ENCODE measurements around the gene KIF5C.

Gene KIF5C

GRCh38 chr2:149019768-149020167, 144.7 kb downstream of the KIF5C start:
- no peak overlapping the region for H3K27ac ChIP-seq (ENCODE audit: low read depth, low read length)
- no peaks in the 10 kb centered on the region for H3K27me3 ChIP-seq (ENCODE audit: control insufficient read depth, insufficient read depth, low read length)
- no peaks in the 10 kb centered on the region for H3K36me3 ChIP-seq (ENCODE audit: control insufficient read depth, insufficient read depth, low read length)

DNA sequence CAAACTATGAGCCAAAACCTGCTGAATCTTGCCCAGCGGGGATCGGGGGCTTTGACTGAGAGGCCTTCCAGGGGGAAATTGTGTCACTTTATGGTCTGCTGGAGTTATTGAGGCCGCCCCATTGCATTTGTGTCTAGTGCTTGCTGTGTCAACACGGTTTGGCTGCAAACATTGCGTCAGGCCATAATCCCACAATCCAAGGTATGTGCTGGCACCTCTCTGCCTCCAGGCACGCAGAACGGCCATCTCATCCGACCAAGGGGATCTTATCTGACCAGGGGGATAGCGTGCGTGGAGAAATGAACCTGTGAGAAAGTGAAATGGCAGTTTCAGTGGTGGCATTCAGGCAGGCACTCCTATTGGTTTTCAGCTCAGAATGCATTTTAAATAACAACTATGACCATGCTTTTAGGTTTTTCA, 145.4 kb downstream of the KIF5C start:
- no peak overlapping the region for H3K27ac ChIP-seq (ENCODE audit: low read depth, low read length)

More at GRCh38 chr2:149019768-149020167, 144.7 kb downstream of the KIF5C start:
- Histone ChIP-seq H3K4me1 (ENCODE audit: control insufficient read depth, insufficient read depth, low read length) (no peaks in the 10 kb centered on the region), H3K4me3 (ENCODE audit: low read length) (no peak overlapping the region), H3K9ac (ENCODE audit: low read length) (no peak overlapping the region)

GRCh38 chr2:149021271-149021719, 146.3 kb downstream of the KIF5C start:
- no peak overlapping the region for H3K9ac ChIP-seq (ENCODE audit: low read length)
- H3K4me3 ChIP-seq (ENCODE audit: low read length) = no peak overlapping the region
- H3K4me1 ChIP-seq (ENCODE audit: control insufficient read depth, insufficient read depth, low read length) = no peaks in the 10 kb centered on the region
- no peaks in the 10 kb centered on the region for H3K36me3 ChIP-seq (ENCODE audit: control insufficient read depth, insufficient read depth, low read length)
- H3K27ac ChIP-seq (ENCODE audit: low read depth, low read length) = no peak overlapping the region
- H3K27me3 ChIP-seq (ENCODE audit: control insufficient read depth, insufficient read depth, low read length) = no peaks in the 10 kb centered on the region

More for the DNA sequence above, 145.4 kb downstream of the KIF5C start:
- Histone ChIP-seq H3K36me3 (ENCODE audit: control insufficient read depth, insufficient read depth, low read length) (no peaks in the 10 kb centered on the region), H3K9ac (ENCODE audit: low read length) (no peak overlapping the region), H3K27me3 (ENCODE audit: control insufficient read depth, insufficient read depth, low read length) (no peaks in the 10 kb centered on the region), H3K4me1 (ENCODE audit: control insufficient read depth, insufficient read depth, low read length) (no peaks in the 10 kb centered on the region), H3K4me3 (ENCODE audit: low read length) (no peak overlapping the region)

- no peaks in the 10 kb centered on the region for H3K36me3 ChIP-seq (ENCODE audit: control insufficient read depth, insufficient read depth, low read length)
- H3K4me1 ChIP-seq (ENCODE audit: control insufficient read depth, insufficient read depth, low read length) = no peaks in the 10 kb centered on the region
- H3K27me3 ChIP-seq (ENCODE audit: control insufficient read depth, insufficient read depth, low read length) = no peaks in the 10 kb centered on the region
- no peak overlapping the region for H3K4me3 ChIP-seq (ENCODE audit: low read length)
- no peak overlapping the region for H3K9ac ChIP-seq (ENCODE audit: low read length)
- no peak overlapping the region for H3K27ac ChIP-seq (ENCODE audit: low read depth, low read length)
Observed at GRCh38 chr2:149021761-149022160, 146.7 kb downstream of the KIF5C start.

- Histone ChIP-seq H3K36me3 (ENCODE audit: control insufficient read depth, insufficient read depth, low read length) (no peaks in the 10 kb centered on the region), H3K4me1 (ENCODE audit: control insufficient read depth, insufficient read depth, low read length) (no peaks in the 10 kb centered on the region), H3K4me3 (ENCODE audit: low read length) (no peak overlapping the region), H3K27ac (ENCODE audit: low read depth, low read length) (no peak overlapping the region), H3K27me3 (ENCODE audit: control insufficient read depth, insufficient read depth, low read length) (no peaks in the 10 kb centered on the region), H3K9ac (ENCODE audit: low read length) (no peak overlapping the region)
Observed at GRCh38 chr2:149023091-149023490, 148.1 kb downstream of the KIF5C start.

- no peaks in the 10 kb centered on the region for H3K4me1 ChIP-seq (ENCODE audit: control insufficient read depth, insufficient read depth, low read length)
- H3K4me3 ChIP-seq (ENCODE audit: low read length) = no peak overlapping the region
Observed at GRCh38 chr2:149027590-149028250, 152.7 kb downstream of the KIF5C start.

GRCh38 chr2:149028377-149028776, 153.3 kb downstream of the KIF5C start:
- Histone ChIP-seq H3K27ac (ENCODE audit: low read depth, low read length) (no peak overlapping the region), H3K4me1 (ENCODE audit: control insufficient read depth, insufficient read depth, low read length) (no peaks in the 10 kb centered on the region), H3K9ac (ENCODE audit: low read length) (no peak overlapping the region), H3K36me3 (ENCODE audit: control insufficient read depth, insufficient read depth, low read length) (no peaks in the 10 kb centered on the region), H3K27me3 (ENCODE audit: control insufficient read depth, insufficient read depth, low read length) (no peaks in the 10 kb centered on the region), H3K4me3 (ENCODE audit: low read length) (no peak overlapping the region)

More at GRCh38 chr2:149027590-149028250, 152.7 kb downstream of the KIF5C start:
- Histone ChIP-seq H3K27ac (ENCODE audit: low read depth, low read length) (no peak overlapping the region), H3K27me3 (ENCODE audit: control insufficient read depth, insufficient read depth, low read length) (no peaks in the 10 kb centered on the region), H3K36me3 (ENCODE audit: control insufficient read depth, insufficient read depth, low read length) (no peaks in the 10 kb centered on the region), H3K9ac (ENCODE audit: low read length) (no peak overlapping the region)

GRCh38 chr2:149028891-149029290, 153.9 kb downstream of the KIF5C start:
- no peak overlapping the region for H3K27ac ChIP-seq (ENCODE audit: low read depth, low read length)
- no peak overlapping the region for H3K9ac ChIP-seq (ENCODE audit: low read length)
- H3K27me3 ChIP-seq (ENCODE audit: control insufficient read depth, insufficient read depth, low read length) = no peaks in the 10 kb centered on the region
- no peak overlapping the region for H3K4me3 ChIP-seq (ENCODE audit: low read length)
- H3K4me1 ChIP-seq (ENCODE audit: control insufficient read depth, insufficient read depth, low read length) = no peaks in the 10 kb centered on the region
- H3K36me3 ChIP-seq (ENCODE audit: control insufficient read depth, insufficient read depth, low read length) = no peaks in the 10 kb centered on the region

DNA sequence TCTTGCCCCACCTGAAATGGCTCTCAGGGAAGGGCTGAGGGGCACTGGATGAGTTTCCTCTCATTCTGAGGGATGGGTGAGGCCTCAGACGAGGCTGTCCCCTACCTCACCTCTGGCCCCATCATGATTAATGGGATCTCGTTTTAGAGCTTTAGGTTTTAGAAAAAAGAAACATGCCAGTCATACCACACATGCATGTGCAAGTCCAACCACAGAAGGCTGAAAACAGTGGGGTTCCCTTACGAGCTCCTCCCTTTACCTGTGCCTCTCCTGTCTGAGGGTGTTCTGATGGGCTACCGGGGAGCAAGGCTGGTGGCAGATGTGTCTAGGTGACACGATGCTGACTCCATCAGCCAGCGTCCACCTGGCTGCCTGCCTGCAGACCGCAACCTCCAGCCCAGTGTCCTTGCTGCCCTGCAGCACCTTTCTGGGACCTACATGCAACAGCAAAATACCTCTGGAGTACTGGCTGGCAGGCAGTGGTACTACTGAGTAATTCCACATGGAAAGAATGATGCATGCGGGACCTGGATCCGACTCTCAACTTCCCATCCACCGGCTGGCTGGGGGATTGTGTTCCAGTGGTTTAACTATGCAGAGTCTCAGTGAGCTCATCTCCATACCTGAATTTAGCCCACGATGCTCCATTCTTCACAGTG, 154.4 kb downstream of the KIF5C start:
- no peaks in the 10 kb centered on the region for H3K27me3 ChIP-seq (ENCODE audit: control insufficient read depth, insufficient read depth, low read length)
- H3K4me3 ChIP-seq (ENCODE audit: low read length) = no peak overlapping the region
- no peaks in the 10 kb centered on the region for H3K4me1 ChIP-seq (ENCODE audit: control insufficient read depth, insufficient read depth, low read length)
- no peak overlapping the region for H3K27ac ChIP-seq (ENCODE audit: low read depth, low read length)
- no peak overlapping the region for H3K9ac ChIP-seq (ENCODE audit: low read length)
- H3K36me3 ChIP-seq (ENCODE audit: control insufficient read depth, insufficient read depth, low read length) = no peaks in the 10 kb centered on the region

DNA sequence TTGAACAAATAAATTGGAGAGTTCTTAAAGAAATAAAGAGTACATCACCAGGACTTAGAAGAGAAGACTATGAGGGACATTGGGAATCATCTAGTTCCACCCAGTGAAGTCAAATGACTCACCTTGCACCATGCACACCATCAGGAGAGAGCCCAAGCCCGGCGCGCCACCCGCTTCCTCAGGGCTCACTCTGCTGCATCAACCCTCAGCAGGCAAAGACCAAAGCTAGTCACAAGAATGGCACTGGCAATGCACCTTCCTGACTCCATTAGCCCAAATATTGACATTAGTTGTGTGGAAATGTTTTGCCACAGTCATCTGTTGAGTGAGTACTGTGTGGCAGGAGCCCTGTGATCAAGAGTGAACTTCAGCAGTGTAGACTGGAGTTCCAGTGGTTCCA, 156.4 kb downstream of the KIF5C start:
- H3K36me3 ChIP-seq (ENCODE audit: control insufficient read depth, insufficient read depth, low read length) = no peaks in the 10 kb centered on the region
- no peak overlapping the region for H3K4me3 ChIP-seq (ENCODE audit: low read length)
- H3K4me1 ChIP-seq (ENCODE audit: control insufficient read depth, insufficient read depth, low read length) = no peaks in the 10 kb centered on the region
- H3K27me3 ChIP-seq (ENCODE audit: control insufficient read depth, insufficient read depth, low read length) = no peaks in the 10 kb centered on the region
- no peak overlapping the region for H3K27ac ChIP-seq (ENCODE audit: low read depth, low read length)
- no peak overlapping the region for H3K9ac ChIP-seq (ENCODE audit: low read length)

GRCh38 chr2:149033716-149034115, 158.7 kb downstream of the KIF5C start:
- no peak overlapping the region for H3K9ac ChIP-seq (ENCODE audit: low read length)
- H3K27ac ChIP-seq (ENCODE audit: low read depth, low read length) = no peak overlapping the region
- no peaks in the 10 kb centered on the region for H3K36me3 ChIP-seq (ENCODE audit: control insufficient read depth, insufficient read depth, low read length)
- H3K27me3 ChIP-seq (ENCODE audit: control insufficient read depth, insufficient read depth, low read length) = no peaks in the 10 kb centered on the region
- H3K4me3 ChIP-seq (ENCODE audit: low read length) = no peak overlapping the region
- no peaks in the 10 kb centered on the region for H3K4me1 ChIP-seq (ENCODE audit: control insufficient read depth, insufficient read depth, low read length)

DNA sequence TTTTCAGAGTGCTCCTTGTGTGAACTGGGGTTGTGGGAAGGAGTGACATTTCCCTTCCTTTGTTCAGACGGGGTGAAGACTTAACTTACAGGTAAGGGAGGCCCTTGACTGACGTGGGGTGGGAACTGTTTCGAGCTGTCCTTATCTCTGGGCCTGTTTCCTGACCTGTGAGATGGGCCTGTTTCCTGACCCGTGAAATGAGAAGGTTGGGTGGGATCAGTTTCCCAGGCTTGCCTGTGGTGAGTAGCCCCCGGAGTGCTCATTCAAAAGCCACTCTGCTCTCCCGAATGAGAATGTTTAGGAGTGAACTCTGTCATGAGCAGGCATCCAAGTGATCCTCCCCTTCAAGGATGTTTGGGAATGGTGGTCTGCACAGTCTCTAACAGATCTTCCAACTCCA, 159.4 kb downstream of the KIF5C start:
- Histone ChIP-seq H3K4me1 (ENCODE audit: control insufficient read depth, insufficient read depth, low read length) (no peaks in the 10 kb centered on the region), H3K27me3 (ENCODE audit: control insufficient read depth, insufficient read depth, low read length) (peaks cover 2% of the 10 kb centered on the region), H3K4me3 (ENCODE audit: low read length) (no peak overlapping the region), H3K27ac (ENCODE audit: low read depth, low read length) (no peak overlapping the region), H3K36me3 (ENCODE audit: control insufficient read depth, insufficient read depth, low read length) (no peaks in the 10 kb centered on the region), H3K9ac (ENCODE audit: low read length) (no peak overlapping the region)
